Neural cell (in vitro differentiated cells): ENCODE data around the gene SSMEM1.

Experiments used
- CTCF ChIP-seq: fragments of 450-650 bp; IDR thresholded peaks from 2 replicates; pipeline ENCODE4 v1.5.1; 2014; ENCODE audit warnings: antibody characterized with exemption, mild to moderate bottlenecking, moderate library complexity; ENCODE audit not compliant: poor library complexity, severe bottlenecking
- EP300 ChIP-seq: fragments of 450-650 bp; conservative IDR thresholded peaks from 2 replicates; pipeline ENCODE4 v1.6.1; 2014; ENCODE audit warnings: antibody characterized with exemption, mild to moderate bottlenecking, moderate library complexity; ENCODE audit not compliant: poor library complexity, severe bottlenecking
- EZH2 ChIP-seq: fragments of 200-600, 300-800 bp; shearing (Covaris generic), sonication (generic); IDR thresholded peaks from 2 replicates; pipeline ENCODE4 v1.6.1; 2014; ENCODE audit warnings: antibody characterized with exemption, low read length, borderline replicate concordance, mild to moderate bottlenecking; ENCODE audit not compliant: insufficient read depth, poor library complexity, severe bottlenecking
- POLR2AphosphoS5 ChIP-seq: IDR thresholded peaks from 2 replicates; pipeline ENCODE4 v1.6.1; 2012
- RAD21 ChIP-seq: fragments of 450-650 bp; conservative IDR thresholded peaks from 2 replicates; pipeline ENCODE4 v1.6.1; 2014; ENCODE audit warnings: antibody characterized with exemption, mild to moderate bottlenecking, moderate library complexity
- REST ChIP-seq: IDR thresholded peaks from 2 replicates; pipeline ENCODE4 v1.6.1; 2012; ENCODE audit warnings: borderline replicate concordance
- SMC3 ChIP-seq: fragments of 450-650 bp; conservative IDR thresholded peaks from 2 replicates; pipeline ENCODE4 v1.6.1; 2014; ENCODE audit warnings: antibody characterized with exemption, mild to moderate bottlenecking, moderate library complexity; ENCODE audit not compliant: poor library complexity
- TAF1 ChIP-seq: IDR thresholded peaks from 2 replicates; pipeline ENCODE4 v1.6.1; 2012; ENCODE audit warnings: low read depth

- no peak for TF ChIP-seq EZH2
- TF ChIP-seq CTCF = no peak
- TF ChIP-seq POLR2AphosphoS5 = no peak
- TF ChIP-seq EP300 = no peak
- TF ChIP-seq SMC3 = no peak
- TF ChIP-seq RAD21 = no peak
- no peak for TF ChIP-seq TAF1
- TF ChIP-seq REST = no peak
Measured at GRCh38 chr7:130207642-130208041, at the start of gene SSMEM1.
